ENCODE data around the gene PAPSS1. TPM values are rescaled to one million over a fixed set of nuclear protein-coding genes. Genes with fewer than 3 reads are reported as not detected.

Gene PAPSS1
- polyA plus RNA-seq (2011; rRNA removed) (79.0 and 95.5 TPM in 2 replicates), polyA minus RNA-seq (2011; rRNA and poly(A)+ RNA removed) (64.9 and 66.9 TPM in 2 replicates)

GRCh38 chr4:107719922-107720722, at the start of gene PAPSS1:
TSS of gene PAPSS1 (minus strand) at chr4:107720234. CDS start at chr4:107720179, 55 bp downstream.
- H3K4me3 ChIP-seq (ENCODE audit: low read depth, low read length): peak within 1 kb of the TSS; percentile 81
- H3K27me3 ChIP-seq (ENCODE audit: control insufficient read depth, insufficient read depth, low read length): no peaks in the 10 kb centered on the region
- peak; percentile 91 for DNase-seq (ENCODE audit: low read depth, low spot score)
- TF ChIP-seq, protein P1, sequence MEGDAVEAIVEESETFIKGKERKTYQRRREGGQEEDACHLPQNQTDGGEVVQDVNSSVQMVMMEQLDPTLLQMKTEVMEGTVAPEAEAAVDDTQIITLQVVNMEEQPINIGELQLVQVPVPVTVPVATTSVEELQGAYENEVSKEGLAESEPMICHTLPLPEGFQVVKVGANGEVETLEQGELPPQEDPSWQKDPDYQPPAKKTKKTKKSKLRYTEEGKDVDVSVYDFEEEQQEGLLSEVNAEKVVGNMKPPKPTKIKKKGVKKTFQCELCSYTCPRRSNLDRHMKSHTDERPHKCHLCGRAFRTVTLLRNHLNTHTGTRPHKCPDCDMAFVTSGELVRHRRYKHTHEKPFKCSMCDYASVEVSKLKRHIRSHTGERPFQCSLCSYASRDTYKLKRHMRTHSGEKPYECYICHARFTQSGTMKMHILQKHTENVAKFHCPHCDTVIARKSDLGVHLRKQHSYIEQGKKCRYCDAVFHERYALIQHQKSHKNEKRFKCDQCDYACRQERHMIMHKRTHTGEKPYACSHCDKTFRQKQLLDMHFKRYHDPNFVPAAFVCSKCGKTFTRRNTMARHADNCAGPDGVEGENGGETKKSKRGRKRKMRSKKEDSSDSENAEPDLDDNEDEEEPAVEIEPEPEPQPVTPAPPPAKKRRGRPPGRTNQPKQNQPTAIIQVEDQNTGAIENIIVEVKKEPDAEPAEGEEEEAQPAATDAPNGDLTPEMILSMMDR (IDR thresholded peaks at IDR 0.05; ENCODE audit: low read depth, low read length): no peak
- peak within 1 kb of the TSS; percentile 90 for H3K27ac ChIP-seq (ENCODE audit: low read depth, low read length)
- H3K9me3 ChIP-seq (ENCODE audit: control insufficient read depth, insufficient read depth, low read length): no peaks in the 10 kb centered on the region
- ChIA-PET CTCF (interaction anchor here (1.0 to 4.6 kb wide), 3 partner anchors 16 to 38 kb away, joined by 3 to 39 read pairs (median 5); no protein-coding TSS in a partner anchor), POLR2A (interaction anchor here (0.6 to 1.7 kb wide), 8 partner anchors 15 to 1894 kb away, joined by 3 to 12 read pairs (median 4); partner anchors contain the start of gene OSTC)

DNA sequence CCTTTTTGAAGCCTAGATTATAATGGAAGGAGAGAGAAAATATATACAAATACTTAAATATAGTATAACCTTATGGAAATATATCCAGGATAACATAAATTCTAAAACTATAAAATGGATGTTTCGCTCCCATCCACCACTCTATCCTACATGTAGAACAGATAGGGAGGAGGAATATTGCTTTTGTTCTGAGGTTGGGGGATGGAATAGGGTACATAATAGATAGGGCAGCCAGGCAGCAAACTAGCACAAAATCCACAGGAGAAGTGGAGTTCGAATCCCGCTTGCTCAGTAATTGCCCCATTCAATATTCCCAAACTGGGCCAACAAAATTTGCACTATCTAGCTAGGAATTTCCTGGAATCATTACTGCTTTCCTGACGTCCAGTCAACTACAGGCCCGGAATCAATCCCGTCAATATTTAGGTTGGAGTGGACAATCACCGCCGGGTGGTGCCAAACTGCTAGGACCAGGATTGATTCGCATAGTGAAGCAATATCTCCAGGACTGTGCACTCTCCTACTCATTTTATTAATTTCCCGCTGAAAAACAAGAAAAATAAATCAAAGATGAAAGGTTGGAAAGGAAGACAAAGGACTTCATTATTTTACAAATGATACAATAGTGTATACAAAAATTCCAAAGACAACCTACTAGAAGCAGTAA, 40.4 kb upstream of the PAPSS1 start:
- TF ChIP-seq, protein P1 (IDR thresholded peaks at IDR 0.05; ENCODE audit: low read depth, low read length): no peak
- H3K9me3 ChIP-seq (ENCODE audit: control insufficient read depth, insufficient read depth, low read length): no peaks in the 10 kb centered on the region
- DNase-seq (ENCODE audit: low read depth, low spot score): no peak
- POLR2A ChIA-PET: no interaction called here
- no peak overlapping the region for H3K27ac ChIP-seq (ENCODE audit: low read depth, low read length)
- CTCF ChIA-PET: interaction anchor here (0.6 to 6.3 kb wide), 4 partner anchors 23 to 225 kb away, joined by 3 to 79 read pairs (median 4); no protein-coding TSS in a partner anchor
- H3K4me3 ChIP-seq (ENCODE audit: low read depth, low read length): no peak overlapping the region
- H3K27me3 ChIP-seq (ENCODE audit: control insufficient read depth, insufficient read depth, low read length): peaks cover 3% of the 10 kb centered on the region

DNA sequence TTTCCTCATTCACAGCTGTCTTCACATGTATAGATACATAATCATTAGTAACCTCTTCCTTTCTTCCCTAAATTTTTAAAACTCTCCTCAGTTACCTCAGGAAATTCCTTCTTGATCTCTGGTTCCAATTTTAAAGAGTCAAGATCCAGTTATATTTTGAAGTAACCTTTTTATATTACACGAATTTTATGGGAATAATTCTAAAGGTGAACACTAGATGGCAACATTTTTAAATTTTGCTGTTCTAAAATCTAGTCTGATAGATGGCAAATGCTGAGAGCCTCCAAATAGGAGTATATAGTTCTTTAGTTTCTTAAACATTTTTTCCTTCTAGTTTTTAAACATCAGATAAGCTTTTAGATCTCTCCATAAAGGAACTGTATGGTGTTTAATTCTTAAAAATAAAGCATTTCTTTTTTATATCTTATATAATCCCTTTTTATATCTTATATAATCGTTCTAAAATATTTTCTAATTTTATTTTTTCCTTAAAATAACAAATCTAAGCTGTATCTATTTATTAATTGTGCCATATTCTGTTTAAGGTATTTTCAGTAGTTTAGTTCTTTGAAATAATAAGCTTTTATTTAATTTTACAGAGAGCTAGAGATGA, 37.9 kb upstream of the PAPSS1 start:
- Histone ChIP-seq H3K4me3 (ENCODE audit: low read depth, low read length) (no peak overlapping the region), H3K27me3 (ENCODE audit: control insufficient read depth, insufficient read depth, low read length) (peaks cover 12% of the 10 kb centered on the region), H3K27ac (ENCODE audit: low read depth, low read length) (no peak overlapping the region), H3K9me3 (ENCODE audit: control insufficient read depth, insufficient read depth, low read length) (no peaks in the 10 kb centered on the region)
- DNase-seq (ENCODE audit: low read depth, low spot score): peak; percentile 6
- TF ChIP-seq, protein P1 (IDR thresholded peaks at IDR 0.05; ENCODE audit: low read depth, low read length): peak; percentile 50
- ChIA-PET CTCF (interaction anchor here (0.6 to 6.3 kb wide), 49 partner anchors 9 to 821 kb away, joined by 3 to 79 read pairs (median 4); partner anchors contain the start of gene PAPSS1), POLR2A (no interaction called here)

GRCh38 chr4:107757283-107757682, 37.2 kb upstream of the PAPSS1 start:
- TF ChIP-seq, protein P1 (IDR thresholded peaks at IDR 0.05; ENCODE audit: low read depth, low read length): no peak
- ChIA-PET POLR2A (no interaction called here), CTCF (interaction anchor here (0.6 to 6.3 kb wide), 14 partner anchors 9 to 173 kb away, joined by 3 to 79 read pairs (median 6); no protein-coding TSS in a partner anchor)
- Histone ChIP-seq H3K4me3 (ENCODE audit: low read depth, low read length) (no peak overlapping the region), H3K9me3 (ENCODE audit: control insufficient read depth, insufficient read depth, low read length) (no peaks in the 10 kb centered on the region), H3K27me3 (ENCODE audit: control insufficient read depth, insufficient read depth, low read length) (peaks cover 12% of the 10 kb centered on the region), H3K27ac (ENCODE audit: low read depth, low read length) (no peak overlapping the region)
- DNase-seq (ENCODE audit: low read depth, low spot score): no peak
